Renal cortical epithelial cell (primary cell): ENCODE measurements around the gene IL21. TPM values are rescaled to one million over a fixed set of nuclear protein-coding genes. Genes with fewer than 3 reads are reported as not detected.
"Not testable (repeated sequence)": the region's sequence is repeated elsewhere in the genome, so short reads cannot be mapped to it uniquely, and the experiment has no call there.

ENCODE experiments used
- DNase-seq: peaks from one replicate; pipeline ENCODE4 v3.0.0-alpha.2; 2011; ENCODE audit warnings: low read depth
- total RNA-seq: library from RNA; depleted of rRNA; stranded (reverse); fragments of >200 nt; gene quantifications from 2 replicates; pipeline ENCODE4 v1.2.3, GENCODE V29; 2014

IL21 gene
- not detected in 2 replicates for total RNA-seq

DNA sequence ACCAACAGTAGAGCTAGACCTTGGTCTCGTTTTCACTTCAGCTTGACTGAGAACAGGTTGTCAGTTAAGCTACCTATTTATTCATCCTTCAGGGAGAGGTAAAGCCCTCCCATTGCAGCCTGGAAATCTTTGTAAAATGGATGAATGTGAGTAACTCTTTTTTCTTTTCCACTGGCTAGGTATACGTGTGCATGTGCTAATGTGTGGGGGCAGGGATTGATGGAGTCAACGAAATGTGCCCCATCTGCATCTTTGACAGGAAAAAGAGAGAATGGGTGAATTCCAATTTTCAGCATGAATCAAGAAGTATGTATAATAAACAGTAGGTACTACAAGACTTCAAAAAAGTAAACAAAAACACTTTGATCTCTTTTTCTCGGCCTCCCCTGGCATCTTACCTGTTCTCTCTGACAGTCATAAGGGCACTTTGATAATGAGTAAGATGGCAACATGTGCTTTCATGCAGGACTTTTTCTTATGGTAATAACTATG is at the start of gene IL21:
Gene IL21, minus strand, starts transcription at position 51 of the 492 bp plus-strand sequence. CDS start 55 bp downstream, outside the sequence.
- no peak for DNase-seq

DNA sequence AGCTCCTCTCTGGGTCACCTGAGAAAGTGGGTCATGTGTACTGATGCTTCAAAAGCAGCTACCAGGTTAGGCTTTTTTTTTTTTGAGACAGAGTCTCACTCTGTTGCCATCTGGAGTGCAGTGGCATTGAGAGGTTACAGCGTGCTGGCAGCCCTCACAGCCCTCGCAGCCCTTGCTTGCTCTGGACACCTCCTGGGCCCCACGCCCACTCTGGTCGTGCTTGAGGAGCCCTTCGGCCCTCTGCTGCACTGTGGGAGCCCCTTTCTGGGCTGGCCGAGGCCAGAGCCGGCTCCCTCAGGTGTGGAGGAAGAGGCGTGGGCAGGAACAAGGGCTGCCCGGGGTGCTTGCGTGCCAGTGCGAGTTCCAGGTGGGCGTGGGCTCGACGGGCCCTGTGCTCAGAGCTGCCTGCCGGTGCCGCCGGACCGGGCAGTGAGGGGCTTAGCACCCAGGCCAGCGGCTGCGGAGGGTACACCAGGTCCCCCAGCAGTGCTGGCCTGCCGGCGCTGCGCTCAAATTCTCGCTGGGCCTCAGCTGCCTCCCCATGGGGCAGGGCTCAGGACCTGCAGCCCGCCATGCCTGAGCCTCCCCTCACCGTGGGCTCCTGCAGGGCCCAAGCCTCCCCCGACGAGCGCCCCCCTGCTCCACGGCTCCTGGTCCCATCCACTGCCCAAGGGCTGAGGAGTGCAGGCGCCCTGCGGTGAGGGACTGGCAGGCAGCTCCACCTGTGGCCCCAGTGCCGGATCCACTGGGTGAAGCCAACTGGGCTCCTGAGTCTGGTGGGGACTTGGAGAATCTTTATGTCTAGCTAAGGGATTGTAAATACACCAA is 49.3 kb upstream of the IL21 start:
- no peak for DNase-seq

DNA sequence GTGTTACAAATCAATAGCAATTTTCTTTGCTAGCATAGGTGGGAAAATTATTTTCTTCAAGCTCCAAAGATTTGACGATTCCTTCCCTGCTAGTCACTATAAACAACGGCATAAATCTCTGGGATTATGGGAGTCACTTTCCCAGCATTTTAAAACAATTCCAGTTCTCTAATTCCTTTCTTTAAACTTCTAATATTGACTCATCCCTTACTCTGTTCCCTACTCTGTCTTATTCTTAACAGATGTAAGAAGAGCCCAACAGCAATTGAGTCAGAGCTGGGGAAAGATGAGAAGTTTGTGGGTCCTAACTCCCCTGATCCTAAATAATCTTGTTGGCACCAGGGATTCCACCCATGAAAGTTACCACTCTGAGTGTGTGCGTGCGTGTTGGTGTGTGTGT is 47.4 kb upstream of the IL21 start:
- peak; percentile 28 for DNase-seq

DNA sequence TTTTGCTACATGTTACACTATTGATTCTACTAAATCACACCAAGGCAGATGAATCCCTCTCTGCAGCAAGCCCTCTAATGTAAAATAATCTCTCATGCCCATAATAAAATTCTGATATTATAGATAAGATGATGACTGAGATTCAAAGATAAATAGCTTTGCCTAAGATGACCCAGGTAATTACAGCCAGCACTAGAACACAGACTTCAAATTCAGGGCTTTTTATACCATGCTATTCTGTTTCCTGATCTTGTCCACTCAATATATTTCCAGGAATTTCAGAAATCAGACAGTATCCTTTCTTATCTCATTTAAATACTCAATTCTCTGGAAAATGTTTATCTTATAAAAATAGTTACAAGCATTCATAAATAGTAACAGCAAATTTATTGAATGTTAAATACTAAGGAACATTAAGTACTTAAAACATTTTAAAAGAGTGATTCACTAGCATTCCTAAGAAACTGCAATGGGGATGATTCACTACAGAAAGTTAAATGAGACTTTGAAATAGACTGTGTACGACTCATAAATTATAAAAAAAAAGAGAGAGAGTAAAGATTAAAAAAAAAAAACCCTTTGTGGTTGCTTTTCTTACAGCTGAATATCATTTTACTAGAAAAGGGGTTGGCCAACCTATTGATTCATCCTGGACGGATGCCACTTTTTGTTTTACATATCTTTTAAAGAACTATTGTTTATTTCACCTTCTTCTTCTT is 45.8 kb upstream of the IL21 start:
- peak; percentile 98 for DNase-seq

DNA sequence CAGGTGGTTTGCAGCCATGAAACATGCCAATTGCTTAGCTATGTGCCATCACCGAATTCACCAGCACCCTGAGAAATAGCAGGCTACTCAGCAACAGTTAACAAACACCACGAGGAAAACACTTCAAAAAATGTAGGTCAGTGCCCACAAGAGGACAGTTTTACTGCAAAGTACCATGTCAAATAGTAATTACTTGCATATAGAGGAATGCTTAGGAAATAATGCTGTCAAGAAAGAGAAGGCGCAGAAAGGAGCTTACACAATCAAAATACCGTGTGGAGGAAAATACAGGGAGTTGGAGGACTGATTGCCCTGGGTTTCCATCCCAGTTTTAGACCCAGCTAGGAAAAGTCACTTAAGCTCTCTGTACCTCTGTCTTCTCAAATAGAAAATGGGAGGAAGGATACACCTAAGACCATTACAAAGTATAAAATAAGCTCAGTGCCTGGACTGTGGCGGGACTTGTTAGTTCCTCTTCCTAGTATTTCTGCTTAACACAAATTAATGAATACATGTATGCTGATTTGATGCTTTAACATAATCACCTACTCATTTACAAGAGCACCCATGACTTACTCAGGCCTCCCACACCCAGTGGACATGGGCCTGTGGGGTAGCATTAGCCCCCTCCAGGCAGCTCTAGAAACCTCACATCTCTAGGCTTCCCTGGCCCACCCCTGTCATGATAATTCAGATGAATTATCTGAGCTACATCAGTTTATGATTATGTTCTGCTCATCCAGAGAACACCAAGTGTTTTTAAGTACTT is 44.5 kb upstream of the IL21 start:
- peak; percentile 73 for DNase-seq

DNA sequence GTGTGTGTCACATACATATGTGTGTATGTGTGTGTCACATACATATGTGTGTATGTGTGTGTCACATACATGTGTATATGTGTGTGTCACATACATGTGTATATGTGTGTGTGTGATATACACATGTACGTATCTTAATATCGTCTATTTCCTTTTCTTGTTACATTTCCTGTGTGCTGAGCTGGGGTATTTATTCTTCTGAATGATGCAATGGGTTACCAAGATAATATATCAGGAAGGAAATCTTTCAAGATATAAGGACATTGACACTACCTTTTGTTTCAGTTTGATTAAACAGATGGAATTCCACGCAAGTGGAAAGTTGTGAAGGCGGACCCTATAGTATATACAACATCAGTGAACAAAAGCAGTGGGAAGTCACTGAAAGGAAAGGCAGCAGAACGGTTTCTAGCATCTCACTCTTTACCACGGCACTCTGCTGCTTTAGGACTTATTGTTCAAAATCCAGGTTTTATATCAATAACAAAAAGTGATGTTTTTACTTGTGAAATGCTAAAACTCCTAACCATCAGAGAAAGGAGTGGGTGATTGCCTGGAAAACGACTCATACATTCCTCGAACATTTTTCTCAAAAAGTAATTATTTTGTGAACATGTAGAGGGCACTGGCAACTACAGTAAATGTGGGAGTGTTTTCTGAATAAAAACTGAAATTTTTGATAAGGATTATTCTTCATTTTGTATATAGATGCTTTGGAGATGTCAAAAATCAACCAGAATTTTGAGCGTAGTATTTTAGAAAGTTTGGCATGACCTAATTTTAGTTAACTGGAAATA is 43.1 kb upstream of the IL21 start:
- peak; percentile 45 for DNase-seq

DNA sequence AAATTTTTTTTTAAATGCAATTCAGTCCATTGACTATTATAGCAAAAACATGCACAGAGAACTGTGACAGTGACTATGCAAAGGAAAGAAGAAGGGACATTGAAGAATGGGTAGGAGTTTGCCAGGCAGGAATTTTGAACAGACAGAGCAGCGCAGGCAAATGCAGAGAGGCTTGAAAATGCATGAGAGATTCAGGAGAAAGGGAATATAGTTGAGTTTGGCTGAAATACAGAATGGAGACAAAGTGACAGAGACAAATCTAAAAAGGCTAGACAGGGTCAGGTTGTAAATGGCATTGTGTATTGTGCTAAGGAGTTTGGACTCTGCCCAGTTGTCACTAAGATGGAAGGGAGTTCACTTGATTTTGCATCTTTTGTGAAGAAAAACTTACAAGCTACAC is 42.4 kb upstream of the IL21 start:
- no peak for DNase-seq

DNA sequence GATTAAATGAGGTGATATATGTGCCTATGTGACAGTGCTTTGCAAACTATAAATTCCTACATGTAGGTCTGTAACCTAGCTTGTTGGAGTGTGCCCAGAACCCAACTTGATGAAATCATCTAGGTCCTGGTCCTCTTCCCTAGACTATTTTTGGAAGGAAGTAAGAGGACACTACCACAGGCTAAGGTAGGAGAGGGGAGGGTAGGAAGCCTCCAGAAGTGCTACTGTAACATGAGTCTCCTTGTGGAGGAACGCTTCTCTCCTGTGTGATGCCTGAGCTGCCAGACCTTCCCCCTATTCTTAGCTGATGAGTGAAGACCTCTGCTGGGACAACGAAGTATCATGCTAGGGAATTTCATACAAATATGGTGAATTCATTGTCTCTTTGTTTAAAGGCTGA is 41.8 kb upstream of the IL21 start:
- no peak for DNase-seq

DNA sequence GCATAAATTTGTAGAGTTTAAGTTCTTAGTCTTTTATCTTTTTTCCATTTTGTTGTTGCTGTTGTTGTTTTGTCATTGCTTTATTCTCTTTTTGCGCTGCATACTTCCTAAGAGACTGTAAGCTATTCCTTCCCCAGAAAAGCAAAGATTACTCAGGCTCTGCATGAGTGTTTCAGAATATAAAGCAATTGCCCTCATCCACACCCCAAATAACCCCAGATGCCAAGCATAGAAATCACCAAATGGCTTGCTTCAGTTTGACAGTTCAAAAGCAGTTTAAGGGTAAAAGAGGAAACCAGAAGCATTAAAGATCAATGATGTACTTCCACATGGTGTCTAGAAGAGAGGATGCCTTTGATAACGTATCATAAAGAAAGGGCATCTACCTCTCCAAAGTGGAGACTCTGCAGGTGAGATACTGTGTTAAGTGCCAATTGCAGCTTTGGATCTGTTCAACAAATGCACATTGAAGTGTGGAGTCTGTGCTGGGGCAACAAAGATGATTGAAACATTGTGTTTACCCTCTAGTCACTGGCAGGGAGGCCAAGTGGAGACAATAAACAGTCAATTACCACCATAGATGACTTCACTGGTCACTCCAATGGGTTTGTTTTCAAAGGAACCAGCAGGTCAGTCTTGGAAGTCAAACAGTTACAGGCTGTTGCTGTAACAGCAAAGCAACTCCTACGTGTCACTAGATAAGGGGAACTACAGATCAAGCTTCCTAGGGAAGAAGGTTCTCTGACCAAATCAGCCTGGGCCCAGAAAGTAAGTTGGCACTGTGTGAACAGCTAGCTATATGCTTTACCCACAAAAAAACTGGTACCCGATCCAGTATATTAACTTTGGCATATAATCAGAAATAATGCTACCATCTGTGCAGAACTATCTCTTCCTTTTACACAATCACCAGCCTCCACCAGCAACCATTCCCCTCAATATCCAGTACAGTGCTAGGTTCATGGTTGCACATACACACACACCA is 40.6 kb upstream of the IL21 start:
- DNase-seq, result peak; percentile 80

DNA sequence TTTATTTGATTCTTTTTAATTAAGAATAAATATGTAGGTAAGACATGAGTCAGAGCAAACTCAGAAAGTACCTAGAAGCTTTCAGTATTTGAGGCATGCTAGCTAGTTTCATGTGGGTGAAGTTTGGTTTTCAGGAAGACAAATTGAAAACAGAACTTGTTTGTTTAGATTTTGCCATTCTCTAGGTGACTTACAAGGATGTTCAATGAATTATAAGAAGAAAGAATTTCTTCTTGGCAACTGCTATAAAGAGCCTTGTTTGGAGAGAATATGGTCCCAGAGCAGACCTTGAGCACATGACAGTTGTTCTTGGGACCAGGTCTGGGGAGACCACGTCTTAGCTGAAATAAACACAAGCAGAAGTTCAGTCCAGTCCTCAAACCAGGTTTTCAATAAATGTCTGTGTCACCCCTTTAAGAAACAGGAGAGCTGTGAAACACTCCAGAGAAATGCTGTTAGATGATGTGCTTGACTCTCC is 38.0 kb upstream of the IL21 start:
- DNase-seq, result peak; percentile 59

DNA sequence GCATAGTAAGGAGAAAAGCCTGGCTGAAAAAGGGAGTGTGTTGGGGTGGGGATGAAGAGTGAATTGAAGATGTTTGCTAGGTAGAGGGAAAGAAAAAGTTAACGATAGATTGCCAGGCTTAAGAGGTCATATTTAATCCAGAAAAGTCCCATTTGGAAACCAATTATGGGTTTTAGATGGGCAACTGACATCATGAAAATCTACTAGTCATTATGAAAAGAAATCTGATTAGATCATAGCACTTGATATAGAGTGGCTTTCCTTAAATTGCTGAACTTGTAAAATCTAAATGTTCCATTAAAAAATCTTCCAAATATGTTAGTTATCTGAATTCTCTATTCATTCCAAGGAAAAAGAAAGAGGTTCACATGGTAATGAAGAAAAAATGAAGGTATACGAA is 37.5 kb upstream of the IL21 start:
- no peak for DNase-seq

DNA sequence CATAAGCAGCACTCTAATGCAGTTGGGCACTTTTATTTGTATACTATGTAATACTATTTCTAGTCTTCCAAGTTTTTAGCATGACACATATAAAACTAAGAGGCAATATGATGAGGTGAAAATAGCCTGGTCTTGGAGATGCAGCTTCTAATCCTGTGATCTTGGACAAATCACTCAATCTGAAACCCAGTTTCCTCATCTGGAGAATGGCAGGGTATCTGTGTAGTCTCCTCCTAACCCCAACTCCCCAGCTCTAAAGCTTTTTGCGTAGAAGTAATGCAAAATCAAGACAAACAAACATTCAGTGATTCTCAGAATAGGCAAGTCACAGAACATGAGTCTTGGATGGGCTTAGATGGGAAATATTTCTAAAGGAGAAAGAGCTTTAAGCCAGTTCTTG is 36.7 kb upstream of the IL21 start:
- DNase-seq, result no peak

DNA sequence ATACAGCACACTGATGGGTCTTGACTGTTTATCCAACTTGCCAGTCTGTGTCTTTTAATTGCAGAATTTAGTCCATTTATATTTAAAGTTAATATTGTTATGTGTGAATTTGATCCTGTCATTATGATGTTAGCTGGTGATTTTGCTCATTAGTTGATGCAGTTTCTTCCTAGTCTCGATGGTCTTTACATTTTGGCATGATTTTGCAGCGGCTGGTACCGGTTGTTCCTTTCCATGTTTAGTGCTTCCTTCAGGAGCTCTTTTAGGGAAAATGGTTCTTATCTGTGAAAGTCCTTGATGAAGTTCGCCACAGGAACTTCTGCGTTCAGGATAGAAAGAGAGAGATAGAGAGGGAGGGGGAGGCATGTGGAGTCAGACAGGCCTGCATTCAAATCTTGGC is 35.7 kb upstream of the IL21 start:
- DNase-seq, result not testable (repeated sequence)

DNA sequence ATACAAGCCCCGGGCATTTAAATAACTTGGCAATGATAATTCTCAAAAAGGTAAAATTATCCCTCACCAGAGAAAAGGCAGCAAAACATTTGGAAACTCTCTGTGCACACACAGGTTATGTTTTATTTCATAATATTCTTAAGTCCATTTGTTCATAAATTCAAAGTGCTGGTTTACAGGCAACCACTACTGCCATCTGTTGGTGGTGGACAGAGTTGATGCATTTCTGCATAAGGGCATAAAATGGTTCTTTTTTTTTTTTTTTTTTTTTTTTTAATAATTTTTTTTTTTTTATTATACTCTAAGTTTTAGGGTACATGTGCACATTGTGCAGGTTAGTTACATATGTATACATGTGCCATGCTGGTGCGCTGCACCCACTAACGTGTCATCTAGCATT is 31.5 kb upstream of the IL21 start:
- peak; percentile 59 for DNase-seq

DNA sequence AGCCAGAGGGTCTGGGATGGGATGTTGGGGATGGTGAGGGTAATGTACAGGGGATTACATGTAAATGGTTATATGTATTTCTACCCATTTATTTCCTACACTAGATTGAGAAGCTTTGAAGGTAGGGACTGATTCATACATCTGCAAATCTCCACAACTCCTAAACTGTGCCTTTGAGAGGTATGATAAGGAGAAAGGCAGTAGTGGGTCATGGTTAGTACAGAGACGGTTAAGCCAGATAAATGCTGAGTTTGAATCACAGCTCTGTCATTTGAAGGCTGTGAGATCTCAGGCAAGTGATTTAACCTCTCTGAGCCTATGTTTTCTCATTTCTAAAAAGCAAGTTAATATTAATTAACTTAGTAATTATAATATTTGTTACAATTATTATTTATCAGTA is 29.3 kb upstream of the IL21 start:
- DNase-seq, result no peak

DNA sequence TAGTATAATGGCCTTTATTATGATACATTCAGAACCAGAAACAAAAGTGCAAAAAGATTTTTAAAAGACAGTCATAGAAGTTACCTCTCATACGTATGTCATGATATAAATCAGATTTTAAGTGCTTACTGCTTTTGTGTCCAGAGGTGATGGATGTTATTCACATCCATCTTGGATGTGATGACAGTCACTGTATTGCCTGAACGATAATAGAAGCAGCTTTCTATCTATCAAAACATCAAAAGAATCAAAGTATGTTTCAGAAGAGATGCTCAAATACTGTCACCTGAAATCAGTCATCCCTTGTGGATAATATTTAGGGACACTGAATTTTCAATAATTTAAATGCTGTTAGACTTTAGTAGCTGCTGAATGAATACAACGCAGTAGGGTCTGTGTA is 26.8 kb upstream of the IL21 start:
- no peak for DNase-seq

DNA sequence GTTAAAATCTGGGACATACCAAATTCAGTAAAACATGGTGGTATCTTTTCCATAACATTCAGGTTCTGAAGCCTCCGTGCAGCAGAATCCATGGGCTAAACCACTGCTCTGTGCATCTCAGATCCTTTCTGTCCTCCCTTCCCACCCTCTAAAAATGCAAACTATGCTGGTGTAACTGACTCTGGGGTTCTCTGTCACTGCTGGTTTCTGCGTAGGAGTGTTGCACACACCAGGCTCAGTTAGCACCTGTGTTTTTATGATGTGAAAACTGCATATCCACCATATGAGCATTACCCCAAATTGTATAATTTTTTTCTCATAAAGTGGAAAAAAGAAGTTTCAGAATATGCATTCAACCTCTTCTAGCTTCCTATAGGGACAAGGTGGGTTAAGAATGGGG is 22.4 kb upstream of the IL21 start:
- DNase-seq, result no peak

DNA sequence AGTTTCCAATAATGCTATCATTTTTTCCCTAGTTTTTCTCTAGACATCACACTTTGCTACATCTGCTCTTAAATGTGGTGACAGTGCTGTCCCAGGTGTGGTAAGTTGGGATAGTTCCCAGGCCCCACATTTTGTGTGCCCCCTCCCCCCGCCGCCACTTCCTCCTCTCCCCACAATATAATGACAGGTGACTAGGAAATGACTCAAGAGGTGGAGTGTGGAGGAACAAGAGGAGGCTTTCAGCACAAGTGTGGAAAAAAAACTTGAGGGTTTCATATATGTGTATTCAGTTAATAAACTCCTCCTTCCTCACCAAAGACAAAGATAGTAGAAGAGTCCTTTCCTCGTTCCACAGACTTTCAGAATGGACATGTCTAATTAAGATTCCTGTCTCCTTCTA is 18.3 kb upstream of the IL21 start:
- DNase-seq, result no peak

DNA sequence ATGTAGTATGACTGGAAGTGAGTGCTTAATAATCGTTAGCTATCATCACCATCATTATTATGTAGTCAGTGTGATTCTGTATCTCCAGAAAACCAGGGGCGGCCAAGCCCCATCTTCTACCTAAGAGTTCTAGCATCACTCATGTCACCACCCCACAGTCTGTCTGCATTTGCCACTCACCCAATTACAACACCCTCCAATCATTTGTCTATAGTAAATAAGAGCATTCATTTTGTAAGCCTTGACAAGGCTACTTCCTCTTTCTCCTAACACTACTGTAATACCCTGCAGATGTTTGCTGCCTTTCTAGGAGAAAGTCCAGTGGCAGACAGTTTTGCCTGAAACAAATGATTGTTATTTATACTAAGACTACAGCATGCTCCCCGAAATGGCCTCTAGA is 15.8 kb upstream of the IL21 start:
- no peak for DNase-seq

DNA sequence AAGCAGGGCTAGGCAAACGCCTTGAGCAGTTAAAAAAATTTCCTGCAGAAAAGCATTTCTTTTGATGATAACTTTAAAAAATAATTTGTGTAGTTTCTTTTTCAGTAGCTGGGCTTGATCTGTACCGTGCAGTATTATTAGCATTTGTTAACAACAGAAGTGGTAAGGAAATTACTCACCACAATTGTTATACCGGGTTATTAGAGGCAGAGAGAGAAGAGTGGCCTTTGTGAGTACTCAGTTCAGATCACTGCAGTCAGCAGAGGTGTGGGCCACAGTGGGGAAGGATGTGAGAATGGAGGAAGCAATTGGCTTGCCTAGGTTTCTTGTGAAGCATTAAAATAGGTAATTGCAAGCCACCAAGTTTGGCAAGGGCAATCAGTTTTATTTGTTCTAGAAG is 14.3 kb upstream of the IL21 start:
- no peak for DNase-seq
